Measurements from ENCODE around the gene PRLHR. TPM values are rescaled to one million over a fixed set of nuclear protein-coding genes. Genes with fewer than 3 reads are reported as not detected.

Gene PRLHR
- total and polyA plus RNA-seq, 2 donors from 2014 or later: not detected

- H3K36me3 ChIP-seq (ENCODE audit: control insufficient read depth in 2 of 3, insufficient read depth in 3 of 3, low read length in 3 of 3): no peaks in the 10 kb centered on the region
- H3K27me3 ChIP-seq (ENCODE audit: control insufficient read depth, insufficient read depth, low read length): no peaks in the 10 kb centered on the region
- H3K9me3 ChIP-seq (ENCODE audit: control insufficient read depth in 2 of 3, insufficient read depth in 1 of 3, low read length in 3 of 3): no peaks in the 10 kb centered on the region
- TF ChIP-seq CTCF (IDR thresholded peaks at IDR 0.05; ENCODE audit: borderline replicate concordance, extremely low read depth, insufficient read depth): no peak
- FAIRE-seq (no peak), DNase-seq (no peak)
- intact Hi-C loops (cut with DNase I): loop anchor here (5.0 to 10.0 kb wide), 2 partner anchors 152 to 225 kb away; no protein-coding TSS in a partner anchor
- no peak overlapping the region for H3K9ac ChIP-seq (ENCODE audit: low read length in 3 of 3)
- no peak overlapping the region for H3K4me3 ChIP-seq (ENCODE audit: low read length in 3 of 3)
- no peak overlapping the region for H3K27ac ChIP-seq (ENCODE audit: low read depth in 2 of 2, low read length in 2 of 2)
- no peaks in the 10 kb centered on the region for H3K4me1 ChIP-seq (ENCODE audit: control insufficient read depth in 2 of 3, insufficient read depth in 2 of 3, low read depth in 1 of 3, low read length in 3 of 3)
Observed at GRCh38 chr10:118569882-118570252, 25.6 kb downstream of the PRLHR start.

DNA sequence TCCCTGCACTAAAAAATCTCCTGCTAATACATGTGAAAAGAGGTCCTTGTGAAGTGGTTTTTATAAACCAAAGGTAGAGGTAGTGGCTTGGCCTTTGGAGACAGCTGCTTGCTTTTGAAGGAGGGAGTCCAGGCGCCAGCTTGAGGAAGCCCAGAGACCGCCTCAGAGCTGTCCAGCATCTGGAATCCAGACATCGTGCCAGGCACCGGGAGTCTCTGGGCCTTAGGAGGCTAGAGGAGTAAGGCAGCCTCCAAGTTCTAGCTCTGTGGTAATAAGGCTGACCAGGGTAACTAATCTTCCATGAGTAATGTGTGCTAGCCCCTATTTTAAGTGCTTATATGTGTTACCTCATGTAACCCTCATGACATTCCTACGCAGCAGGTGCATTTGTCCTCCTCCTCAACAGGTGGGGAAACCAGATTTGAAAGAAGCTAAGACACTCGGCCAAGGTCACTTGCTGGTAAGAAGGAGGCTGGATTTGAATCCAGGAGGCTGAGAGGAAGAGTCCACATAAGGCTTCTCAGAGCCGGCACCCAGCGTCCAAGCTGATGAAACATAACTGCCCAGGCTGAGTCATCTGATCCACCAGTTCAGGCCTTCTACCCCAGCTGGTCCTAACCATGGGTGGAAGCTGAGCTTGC is 26.1 kb downstream of the PRLHR start:
- Histone ChIP-seq H3K27me3 (ENCODE audit: control insufficient read depth, insufficient read depth, low read length) (no peaks in the 10 kb centered on the region), H3K36me3 (ENCODE audit: control insufficient read depth in 2 of 3, insufficient read depth in 3 of 3, low read length in 3 of 3) (no peaks in the 10 kb centered on the region), H3K4me3 (ENCODE audit: low read length in 3 of 3) (no peak overlapping the region), H3K27ac (ENCODE audit: low read depth in 2 of 2, low read length in 2 of 2) (no peak overlapping the region), H3K9me3 (ENCODE audit: control insufficient read depth in 2 of 3, insufficient read depth in 1 of 3, low read length in 3 of 3) (no peaks in the 10 kb centered on the region), H3K9ac (ENCODE audit: low read length in 3 of 3) (no peak overlapping the region), H3K4me1 (ENCODE audit: control insufficient read depth in 2 of 3, insufficient read depth in 2 of 3, low read depth in 1 of 3, low read length in 3 of 3) (no peaks in the 10 kb centered on the region)
- no peak for DNase-seq
- no peak for FAIRE-seq
- no peak for TF ChIP-seq CTCF (IDR thresholded peaks at IDR 0.05; ENCODE audit: borderline replicate concordance, extremely low read depth, insufficient read depth)
- intact Hi-C loops (cut with DNase I): loop anchor here (5.0 to 10.0 kb wide), 2 partner anchors 153 to 225 kb away; no protein-coding TSS in a partner anchor

- no peak overlapping the region for H3K27ac ChIP-seq (ENCODE audit: low read depth in 2 of 2, low read length in 2 of 2)
- peak; percentile 86 for TF ChIP-seq CTCF (IDR thresholded peaks at IDR 0.05; ENCODE audit: borderline replicate concordance, extremely low read depth, insufficient read depth)
- no peaks in the 10 kb centered on the region for H3K9me3 ChIP-seq (ENCODE audit: control insufficient read depth in 2 of 3, insufficient read depth in 1 of 3, low read length in 3 of 3)
- H3K4me3 ChIP-seq (ENCODE audit: low read length in 3 of 3): peak overlapping the region in 1 of 3 donors; percentile 8
- H3K9ac ChIP-seq (ENCODE audit: low read length in 3 of 3): no peak overlapping the region
- H3K36me3 ChIP-seq (ENCODE audit: control insufficient read depth in 2 of 3, insufficient read depth in 3 of 3, low read length in 3 of 3): no peaks in the 10 kb centered on the region
- no peaks in the 10 kb centered on the region for H3K4me1 ChIP-seq (ENCODE audit: control insufficient read depth in 2 of 3, insufficient read depth in 2 of 3, low read depth in 1 of 3, low read length in 3 of 3)
- H3K27me3 ChIP-seq (ENCODE audit: control insufficient read depth, insufficient read depth, low read length): no peaks in the 10 kb centered on the region
- DNase-seq: peak in 3 of 5 donors; percentile 58 to 88 (median 81)
- intact Hi-C loops (cut with DNase I): loop anchor here (5.0 to 10.0 kb wide), 2 partner anchors 154 to 226 kb away; no protein-coding TSS in a partner anchor
- FAIRE-seq: peak; percentile 56
Observed at GRCh38 chr10:118568327-118568848, 27.1 kb downstream of the PRLHR start.
